ENCODE results near the gene CORO1C. TPM values are rescaled to one million over a fixed set of nuclear protein-coding genes. Genes with fewer than 3 reads are reported as not detected.

Gene CORO1C
- total and polyA plus RNA-seq, 9 of the 15 experiments (the other 6 are each of a cell fraction or from before 2014, with no cell fraction given), result 55.2 to 280 (median 150) TPM

GRCh38 chr12:108664338-108665258, 66.7 kb downstream of the CORO1C start (continued):
- TF ChIP-seq XRCC3 (IDR thresholded peaks at IDR 0.05), result no peak
- no peak for TF ChIP-seq E2F8 (IDR thresholded peaks at IDR 0.05; ENCODE audit: low read depth, partially characterized antibody)
- TF ChIP-seq ZNF77 (CRISPR knock-in tag; IDR thresholded peaks at IDR 0.05), result no peak
- peak; percentile 99 for TF ChIP-seq SMC3 (conservative IDR thresholded peaks at IDR 0.05; ENCODE audit: insufficient read depth, low read depth, low read length)
- TF ChIP-seq CBX2 (IDR thresholded peaks at IDR 0.05; ENCODE audit: insufficient read depth, low read length, poor library complexity, severe bottlenecking), result no peak
- no peak for TF ChIP-seq MCM5 (IDR thresholded peaks at IDR 0.05; ENCODE audit: low read depth)
- no peak for TF ChIP-seq SMARCB1 (IDR thresholded peaks at IDR 0.05; ENCODE audit: insufficient read length, low read depth)
- TF ChIP-seq PRPF4 (IDR thresholded peaks at IDR 0.05; ENCODE audit: insufficient read depth, low read depth, low read length, poor library complexity, severe bottlenecking), result no peak
- TF ChIP-seq ZFP91 (CRISPR knock-in tag; IDR thresholded peaks at IDR 0.05), result no peak
- TF ChIP-seq PHB2 (IDR thresholded peaks at IDR 0.05; ENCODE audit: low read depth), result no peak
- TF ChIP-seq PHTF2 (CRISPR knock-in tag; IDR thresholded peaks at IDR 0.05), result no peak
- no peak for TF ChIP-seq ZNF175 (CRISPR knock-in tag; IDR thresholded peaks at IDR 0.05; ENCODE audit: low read depth)
- TF ChIP-seq RERE (CRISPR knock-in tag; IDR thresholded peaks at IDR 0.05; ENCODE audit: borderline replicate concordance), result no peak
- TF ChIP-seq NKRF (IDR thresholded peaks at IDR 0.05; ENCODE audit: borderline replicate concordance), result no peak
